ENCODE results near the gene MELK.
A peak's percentile ranks its signal among the peaks of the same experiment; 100 is the strongest.

DNA sequence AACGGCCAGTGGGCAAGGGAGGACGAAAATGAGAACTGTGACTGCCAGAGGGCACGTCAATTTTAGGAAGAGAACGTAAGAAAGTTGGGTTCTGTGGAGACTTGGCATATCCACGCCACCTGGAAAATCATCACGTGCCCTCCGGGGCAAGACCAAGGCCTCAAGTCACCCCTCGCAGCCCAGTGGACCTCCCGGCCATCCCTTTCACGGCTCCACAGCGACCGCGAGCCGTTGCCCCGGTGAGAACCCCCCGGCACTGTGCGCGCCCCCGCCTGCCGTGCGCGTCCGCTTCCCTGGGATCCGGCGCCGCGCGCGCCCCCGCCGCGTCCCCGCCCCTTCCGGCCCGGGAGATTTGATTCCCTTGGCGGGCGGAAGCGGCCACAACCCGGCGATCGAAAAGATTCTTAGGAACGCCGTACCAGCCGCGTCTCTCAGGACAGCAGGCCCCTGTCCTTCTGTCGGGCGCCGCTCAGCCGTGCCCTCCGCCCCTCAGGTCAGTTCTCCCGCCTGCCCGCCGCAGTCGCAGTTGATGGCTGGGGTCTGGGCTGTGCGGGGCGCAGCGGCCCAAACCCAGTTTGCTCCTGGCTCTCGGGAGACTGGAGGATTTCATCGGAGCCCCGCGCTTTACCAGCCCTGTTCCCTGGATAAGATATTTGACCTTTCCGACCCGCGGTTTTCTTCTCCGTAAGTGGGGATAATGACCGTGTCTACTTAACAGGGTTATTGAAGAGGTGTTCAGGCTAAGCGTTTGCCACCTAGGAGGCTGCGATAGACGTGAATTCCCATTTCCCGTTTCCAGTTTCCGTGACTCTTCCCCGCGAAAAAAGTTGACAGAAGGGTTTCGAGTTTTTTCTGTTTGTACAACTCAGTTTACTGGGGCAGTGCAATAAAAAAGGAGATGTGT, at the start of gene MELK:
- TF ChIP-seq MAFK (IDR thresholded peaks at IDR 0.05; ENCODE audit: low read depth, low read length) (no peak), RCOR1 (IDR thresholded peaks at IDR 0.05; ENCODE audit: insufficient replicate concordance, low read length) (no peak), POLR2A (IDR thresholded peaks at IDR 0.05; ENCODE audit: low read depth, low read length) (no peak; the same call in 1 of the 2 replicates), CEBPB (IDR thresholded peaks at IDR 0.05; ENCODE audit: low read depth, low read length) (no peak), RAD21 (IDR thresholded peaks at IDR 0.05; ENCODE audit: low read length) (no peak), ELK1 (IDR thresholded peaks at IDR 0.05; ENCODE audit: borderline replicate concordance, low read depth, low read length) (no peak), FOS (IDR thresholded peaks at IDR 0.05; ENCODE audit: low read depth, low read length) (no peak), SMC3 (IDR thresholded peaks at IDR 0.05; ENCODE audit: low read depth, low read length) (no peak)
- TF ChIP-seq, protein P1, sequence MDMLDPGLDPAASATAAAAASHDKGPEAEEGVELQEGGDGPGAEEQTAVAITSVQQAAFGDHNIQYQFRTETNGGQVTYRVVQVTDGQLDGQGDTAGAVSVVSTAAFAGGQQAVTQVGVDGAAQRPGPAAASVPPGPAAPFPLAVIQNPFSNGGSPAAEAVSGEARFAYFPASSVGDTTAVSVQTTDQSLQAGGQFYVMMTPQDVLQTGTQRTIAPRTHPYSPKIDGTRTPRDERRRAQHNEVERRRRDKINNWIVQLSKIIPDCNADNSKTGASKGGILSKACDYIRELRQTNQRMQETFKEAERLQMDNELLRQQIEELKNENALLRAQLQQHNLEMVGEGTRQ (IDR thresholded peaks at IDR 0.05; ENCODE audit: low read depth, low read length), result peak; percentile 58; the same call in 1 of the 2 replicates
- TF ChIP-seq, protein P2, sequence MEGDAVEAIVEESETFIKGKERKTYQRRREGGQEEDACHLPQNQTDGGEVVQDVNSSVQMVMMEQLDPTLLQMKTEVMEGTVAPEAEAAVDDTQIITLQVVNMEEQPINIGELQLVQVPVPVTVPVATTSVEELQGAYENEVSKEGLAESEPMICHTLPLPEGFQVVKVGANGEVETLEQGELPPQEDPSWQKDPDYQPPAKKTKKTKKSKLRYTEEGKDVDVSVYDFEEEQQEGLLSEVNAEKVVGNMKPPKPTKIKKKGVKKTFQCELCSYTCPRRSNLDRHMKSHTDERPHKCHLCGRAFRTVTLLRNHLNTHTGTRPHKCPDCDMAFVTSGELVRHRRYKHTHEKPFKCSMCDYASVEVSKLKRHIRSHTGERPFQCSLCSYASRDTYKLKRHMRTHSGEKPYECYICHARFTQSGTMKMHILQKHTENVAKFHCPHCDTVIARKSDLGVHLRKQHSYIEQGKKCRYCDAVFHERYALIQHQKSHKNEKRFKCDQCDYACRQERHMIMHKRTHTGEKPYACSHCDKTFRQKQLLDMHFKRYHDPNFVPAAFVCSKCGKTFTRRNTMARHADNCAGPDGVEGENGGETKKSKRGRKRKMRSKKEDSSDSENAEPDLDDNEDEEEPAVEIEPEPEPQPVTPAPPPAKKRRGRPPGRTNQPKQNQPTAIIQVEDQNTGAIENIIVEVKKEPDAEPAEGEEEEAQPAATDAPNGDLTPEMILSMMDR (conservative IDR thresholded peaks at IDR 0.05; ENCODE audit: low read depth, low read length), result no peak
